ENCODE data around the gene ERVK3-1. TPM values are rescaled to one million over a fixed set of nuclear protein-coding genes. Genes with fewer than 3 reads are reported as not detected.

ERVK3-1 gene
- total RNA-seq, 6 donors from 2014 or later: 24.3 to 50.5 (median 37.0) TPM

DNA sequence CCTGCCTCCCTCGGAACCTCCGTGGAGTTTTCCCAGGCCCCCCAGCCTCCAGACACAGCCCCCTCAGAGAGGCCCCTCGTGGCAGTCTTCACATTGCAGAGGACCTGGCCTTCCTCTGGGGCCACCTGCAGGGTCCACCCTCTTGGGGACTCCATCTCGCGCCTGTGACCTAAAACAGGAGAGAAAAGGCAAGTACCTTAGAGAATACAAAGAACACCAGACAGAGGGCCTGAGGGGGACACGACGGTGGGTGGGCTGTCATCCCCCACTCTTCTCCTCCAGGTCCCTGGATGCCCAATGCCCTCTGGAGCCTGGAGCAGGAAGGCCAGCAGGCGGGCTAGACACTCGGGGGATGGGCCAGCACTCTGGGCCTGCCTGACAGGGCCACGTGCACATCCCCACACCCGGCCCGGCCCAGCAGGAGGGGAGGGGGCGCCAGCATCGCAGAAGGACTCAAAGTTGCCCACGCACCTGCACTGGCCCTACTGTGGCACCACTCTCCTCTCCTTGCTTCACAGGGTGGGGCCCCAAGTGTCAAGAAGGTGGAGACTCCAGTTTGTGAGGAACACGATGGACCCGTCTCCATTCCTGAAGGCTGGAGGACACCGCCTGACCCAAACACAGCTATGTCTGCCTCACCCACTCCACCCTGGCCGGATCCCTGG, 52.4 kb downstream of the ERVK3-1 start:
- H3K4me1 ChIP-seq: peaks cover 5 to 26% (median 19%) of the 10 kb centered on the region in 4 donors
- H3K4me3 ChIP-seq: no peak overlapping the region
- DNase-seq: peak in 1 of 2 donors; percentile 71
- H3K27me3 ChIP-seq: peaks cover 0 to 8% (median 4%) of the 10 kb centered on the region in 4 donors
- WGBS, 2 donors: 81 to 89% methylated on average over 15 to 19 of the region's 19 CpGs
- no peak for TF ChIP-seq POLR2AphosphoS5 (IDR thresholded peaks at IDR 0.05)
- no peak for TF ChIP-seq EP300 (IDR thresholded peaks at IDR 0.05)
- TF ChIP-seq, protein P1, sequence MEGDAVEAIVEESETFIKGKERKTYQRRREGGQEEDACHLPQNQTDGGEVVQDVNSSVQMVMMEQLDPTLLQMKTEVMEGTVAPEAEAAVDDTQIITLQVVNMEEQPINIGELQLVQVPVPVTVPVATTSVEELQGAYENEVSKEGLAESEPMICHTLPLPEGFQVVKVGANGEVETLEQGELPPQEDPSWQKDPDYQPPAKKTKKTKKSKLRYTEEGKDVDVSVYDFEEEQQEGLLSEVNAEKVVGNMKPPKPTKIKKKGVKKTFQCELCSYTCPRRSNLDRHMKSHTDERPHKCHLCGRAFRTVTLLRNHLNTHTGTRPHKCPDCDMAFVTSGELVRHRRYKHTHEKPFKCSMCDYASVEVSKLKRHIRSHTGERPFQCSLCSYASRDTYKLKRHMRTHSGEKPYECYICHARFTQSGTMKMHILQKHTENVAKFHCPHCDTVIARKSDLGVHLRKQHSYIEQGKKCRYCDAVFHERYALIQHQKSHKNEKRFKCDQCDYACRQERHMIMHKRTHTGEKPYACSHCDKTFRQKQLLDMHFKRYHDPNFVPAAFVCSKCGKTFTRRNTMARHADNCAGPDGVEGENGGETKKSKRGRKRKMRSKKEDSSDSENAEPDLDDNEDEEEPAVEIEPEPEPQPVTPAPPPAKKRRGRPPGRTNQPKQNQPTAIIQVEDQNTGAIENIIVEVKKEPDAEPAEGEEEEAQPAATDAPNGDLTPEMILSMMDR (IDR thresholded peaks at IDR 0.05): no peak
- no peak for TF ChIP-seq POLR2A (IDR thresholded peaks at IDR 0.05)
- no peak for ATAC-seq (ENCODE audit: low FRiP score in 2 of 2)
- no peaks in the 10 kb centered on the region for H3K9me3 ChIP-seq
- no peaks in the 10 kb centered on the region for H3K36me3 ChIP-seq
- no peak overlapping the region for H3K27ac ChIP-seq

DNA sequence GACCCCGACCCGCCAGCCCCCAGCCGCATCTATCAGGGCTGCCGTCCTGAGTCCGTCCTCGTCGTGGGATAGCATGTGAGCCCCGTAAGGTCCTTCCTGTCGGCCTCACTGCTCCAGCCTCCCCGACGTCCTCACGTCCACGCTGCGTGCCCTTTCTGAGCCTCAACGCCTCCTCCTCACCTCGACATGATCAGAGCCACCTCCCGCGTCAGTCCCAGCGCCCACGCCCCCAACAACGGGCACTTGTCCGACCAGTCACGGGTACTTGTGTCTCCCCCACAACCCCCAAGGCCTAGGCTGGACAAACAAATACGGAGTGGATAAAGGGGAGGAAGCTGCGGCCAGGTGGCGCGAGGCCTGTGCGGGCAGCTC, 56.7 kb downstream of the ERVK3-1 start:
- TF ChIP-seq POLR2AphosphoS5 (IDR thresholded peaks at IDR 0.05): no peak
- no peak for TF ChIP-seq EP300 (IDR thresholded peaks at IDR 0.05)
- no peak for TF ChIP-seq POLR2A (IDR thresholded peaks at IDR 0.05)
- TF ChIP-seq, protein P1 (IDR thresholded peaks at IDR 0.05): peak in 1 of 6 experiments; percentile 5
- H3K27ac ChIP-seq: peak overlapping the region; percentile 91 to 95 (median 92)
- ATAC-seq (ENCODE audit: low FRiP score in 2 of 2) (peak; percentile 39 to 41), DNase-seq (peak; percentile 31 to 89)
- peaks cover 5 to 14% (median 11%) of the 10 kb centered on the region in 4 donors for H3K4me1 ChIP-seq
- no peaks in the 10 kb centered on the region for H3K36me3 ChIP-seq
- H3K27me3 ChIP-seq: peaks cover 0 to 4% (median 0%) of the 10 kb centered on the region in 4 donors
- H3K4me3 ChIP-seq: peak overlapping the region; percentile 48 to 91 (median 70)
- WGBS, 2 donors: 3 to 4% methylated on average over 19 to 28 of the region's 28 CpGs
- no peaks in the 10 kb centered on the region for H3K9me3 ChIP-seq

DNA sequence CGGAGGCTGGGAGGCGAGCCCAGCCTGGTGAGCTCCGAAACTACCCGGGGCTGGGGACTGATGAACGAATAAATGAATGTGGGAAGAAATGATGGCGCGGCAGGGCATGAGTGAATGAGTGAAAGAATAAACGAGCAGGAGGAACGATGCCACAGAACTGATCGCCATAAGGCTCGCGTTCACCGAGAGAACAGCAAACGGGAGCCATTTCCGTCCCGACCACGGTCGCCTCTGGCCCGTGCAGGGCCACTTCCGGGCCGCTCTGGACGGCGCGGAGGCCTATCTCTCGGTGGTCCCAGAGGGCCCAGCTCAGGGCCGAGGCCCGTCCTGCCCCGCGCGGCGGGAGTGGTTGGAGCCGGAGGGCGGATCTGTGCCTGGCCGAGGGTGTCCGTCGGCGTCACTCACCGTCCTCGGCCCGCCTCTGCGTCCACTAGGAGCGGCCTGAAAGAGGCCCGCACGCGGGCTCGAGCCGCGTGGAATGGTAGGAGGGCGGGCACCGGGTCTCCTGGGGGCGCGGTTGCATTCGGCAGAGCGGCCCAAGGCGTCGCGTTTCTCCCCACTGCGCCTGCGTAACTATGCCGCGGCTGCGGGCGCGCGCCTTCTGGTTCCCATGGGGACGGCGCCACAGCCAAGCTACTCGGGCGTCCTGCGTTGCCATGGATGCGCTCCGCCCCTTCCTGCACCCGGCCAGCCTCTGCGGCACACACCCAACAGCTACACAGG, 57.3 kb downstream of the ERVK3-1 start, which contains the start of gene ZNF497:
TSS of gene ZNF497 (minus strand) at position 480 of the 723 bp plus-strand sequence. CDS start 5,116 bp downstream, outside the sequence.
- H3K27ac ChIP-seq: peak within 1 kb of the TSS; percentile 91 to 95 (median 92)
- 0% methylated on average over 17 to 62 of the region's 74 CpGs for WGBS, 2 donors
- no peaks in the 10 kb centered on the region for H3K36me3 ChIP-seq
- peak; percentile 96 to 97 for ATAC-seq (ENCODE audit: low FRiP score in 2 of 2)
- peak; percentile 99 for DNase-seq
- peak in 3 of 4 donors; percentile 52 to 81 (median 56) for TF ChIP-seq POLR2A (IDR thresholded peaks at IDR 0.05)
- TF ChIP-seq, protein P1 (IDR thresholded peaks at IDR 0.05): peak in 2 of 6 experiments; percentile 23 to 38
- TF ChIP-seq EP300 (IDR thresholded peaks at IDR 0.05): no peak
- TF ChIP-seq POLR2AphosphoS5 (IDR thresholded peaks at IDR 0.05): peak; percentile 59 to 86
- H3K27me3 ChIP-seq: no peaks in the 10 kb centered on the region
- peaks cover 5 to 8% (median 8%) of the 10 kb centered on the region in 4 donors for H3K4me1 ChIP-seq
- no peaks in the 10 kb centered on the region for H3K9me3 ChIP-seq
- H3K4me3 ChIP-seq: peak within 1 kb of the TSS; percentile 48 to 91 (median 70)

DNA sequence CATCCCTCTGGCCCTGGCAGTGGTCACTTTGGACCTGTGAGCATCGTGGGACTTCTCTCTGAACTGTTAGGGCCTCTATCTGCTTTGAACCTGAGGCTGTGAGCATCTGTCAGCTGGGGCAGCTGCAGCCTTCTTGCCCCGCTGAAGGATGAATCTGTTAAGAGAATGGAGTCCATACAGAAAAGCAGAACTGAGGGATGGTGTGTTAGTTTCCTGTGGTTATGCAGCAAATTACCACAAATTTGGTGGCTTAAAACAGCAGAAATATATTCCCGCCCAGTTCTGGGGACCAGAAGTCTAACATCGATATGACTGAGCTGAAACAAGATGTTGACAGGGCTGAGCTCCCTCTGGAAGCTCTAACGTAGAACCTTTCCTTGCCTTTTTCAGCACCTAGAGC, 59.0 kb downstream of the ERVK3-1 start:
- DNase-seq: no peak
- no peak for ATAC-seq (ENCODE audit: low FRiP score in 2 of 2)
- Histone ChIP-seq H3K36me3 (no peaks in the 10 kb centered on the region), H3K9me3 (no peaks in the 10 kb centered on the region), H3K4me1 (peaks cover 5 to 8% (median 7%) of the 10 kb centered on the region in 4 donors), H3K4me3 (no peak overlapping the region), H3K27ac (no peak overlapping the region), H3K27me3 (no peaks in the 10 kb centered on the region)
- 71 to 75% methylated on average over 5 of the region's 5 CpGs for WGBS, 2 donors
- TF ChIP-seq POLR2AphosphoS5 (IDR thresholded peaks at IDR 0.05) (no peak), EP300 (IDR thresholded peaks at IDR 0.05) (no peak), POLR2A (IDR thresholded peaks at IDR 0.05) (no peak)
- TF ChIP-seq, protein P1 (IDR thresholded peaks at IDR 0.05): no peak

Small RNA genes lying within 50 kb of the gene (small RNA-seq; reads per million reads assigned to genes)
- 0 to 0.72 (median 0.14) reads per million in 4 donors for gene MIR6806
- 0 to 1.2 (median 0) reads per million in 4 donors for gene RNA5SP473

Other genes with a start within 250 kb of the ERVK3-1 start
- gene ZNF135, start 246.1 kb upstream of the ERVK3-1 start, total RNA-seq: 10 to 100 TPM in 1 of 6 donors, 1 to 10 TPM in 5; 1.7 to 11.5 (median 3.4) TPM
- 100 to 1,000 TPM in 2 of 6 donors, 10 to 100 TPM in 4; 30.6 to 116 (median 74.1) TPM for gene ZSCAN18, start 207.1 kb upstream of the ERVK3-1 start, total RNA-seq
- 10 to 100 TPM in 1 of 6 donors, 1 to 10 TPM in 5; 4.9 to 18.4 (median 7.1) TPM for gene ZNF329, start 154.6 kb upstream of the ERVK3-1 start, total RNA-seq
- 10 to 100 TPM; 19.0 to 63.9 (median 26.4) TPM for gene ZNF274, start 122.3 kb upstream of the ERVK3-1 start, total RNA-seq
- gene ZNF544, start 76.5 kb upstream of the ERVK3-1 start, total RNA-seq: 10 to 100 TPM; 12.8 to 36.7 (median 20.8) TPM
- gene ZNF8, start 26.4 kb upstream of the ERVK3-1 start, total RNA-seq: 10 to 100 TPM in 1 of 6 donors, 1 to 10 TPM in 5; 4.5 to 13.6 (median 7.1) TPM
- gene ZSCAN22, start 21.6 kb downstream of the ERVK3-1 start, total RNA-seq: 1 to 10 TPM; 1.8 to 6.3 (median 3.7) TPM
- gene A1BG, start 48.1 kb downstream of the ERVK3-1 start, total RNA-seq: 10 to 100 TPM in 5 of 6 donors, 1 to 10 TPM in 1; 8.4 to 26.6 (median 16.4) TPM
- gene ZNF497, start 57.4 kb downstream of the ERVK3-1 start, total RNA-seq: 10 to 100 TPM in 1 of 6 donors, 1 to 10 TPM in 5; 1.5 to 15.7 (median 4.0) TPM
- gene ZNF837, start 75.7 kb downstream of the ERVK3-1 start, total RNA-seq: 1 to 10 TPM; 1.8 to 9.4 (median 3.7) TPM
- 1,000 to 10,000 TPM in 1 of 6 donors, 100 to 1,000 TPM in 5; 291 to 1,408 (median 829) TPM for gene RPS5, start 81.9 kb downstream of the ERVK3-1 start, total RNA-seq
- gene RNF225, start 90.3 kb downstream of the ERVK3-1 start, total RNA-seq: 1 to 10 TPM in 2 of 6 donors, under 1 TPM in 1, not detected in 3; 0.27 to 5.2 (median 2.0) TPM
- 10 to 100 TPM in 4 of 6 donors, 1 to 10 TPM in 2; 7.4 to 31.0 (median 13.1) TPM for gene ZNF584, start 103.3 kb downstream of the ERVK3-1 start, total RNA-seq
- 10 to 100 TPM in 1 of 6 donors, 1 to 10 TPM in 5; 3.5 to 18.9 (median 5.0) TPM for gene ZNF132, start 134.8 kb downstream of the ERVK3-1 start, total RNA-seq
- gene ZNF324B, start 146.2 kb downstream of the ERVK3-1 start, total RNA-seq: 10 to 100 TPM in 3 of 6 donors, 1 to 10 TPM in 3; 6.9 to 18.9 (median 9.8) TPM
- gene ZNF324, start 161.7 kb downstream of the ERVK3-1 start, total RNA-seq: 10 to 100 TPM; 10.8 to 39.8 (median 18.0) TPM
- gene ZNF446, start 171.0 kb downstream of the ERVK3-1 start, total RNA-seq: 10 to 100 TPM; 10.1 to 30.4 (median 14.4) TPM
- 10 to 100 TPM in 1 of 6 donors, 1 to 10 TPM in 5; 1.6 to 12.2 (median 6.9) TPM for gene SLC27A5, start 206.6 kb downstream of the ERVK3-1 start, total RNA-seq
- 10 to 100 TPM; 11.9 to 19.7 (median 15.0) TPM for gene ZBTB45, start 214.4 kb downstream of the ERVK3-1 start, total RNA-seq
- 100 to 1,000 TPM; 197 to 283 (median 213) TPM for gene TRIM28, start 238.7 kb downstream of the ERVK3-1 start, total RNA-seq
- gene CHMP2A, start 249.7 kb downstream of the ERVK3-1 start, total RNA-seq: 100 to 1,000 TPM in 5 of 6 donors, 10 to 100 TPM in 1; 75.4 to 162 (median 123) TPM